Astrocyte of the hippocampus (primary cell): ENCODE results near the gene RASSF3.

Experiments
- DNase-seq: peaks from one replicate; pipeline ENCODE4 v3.0.0; 2011; ENCODE audit warnings: low read depth, low spot score

RASSF3 gene

DNA sequence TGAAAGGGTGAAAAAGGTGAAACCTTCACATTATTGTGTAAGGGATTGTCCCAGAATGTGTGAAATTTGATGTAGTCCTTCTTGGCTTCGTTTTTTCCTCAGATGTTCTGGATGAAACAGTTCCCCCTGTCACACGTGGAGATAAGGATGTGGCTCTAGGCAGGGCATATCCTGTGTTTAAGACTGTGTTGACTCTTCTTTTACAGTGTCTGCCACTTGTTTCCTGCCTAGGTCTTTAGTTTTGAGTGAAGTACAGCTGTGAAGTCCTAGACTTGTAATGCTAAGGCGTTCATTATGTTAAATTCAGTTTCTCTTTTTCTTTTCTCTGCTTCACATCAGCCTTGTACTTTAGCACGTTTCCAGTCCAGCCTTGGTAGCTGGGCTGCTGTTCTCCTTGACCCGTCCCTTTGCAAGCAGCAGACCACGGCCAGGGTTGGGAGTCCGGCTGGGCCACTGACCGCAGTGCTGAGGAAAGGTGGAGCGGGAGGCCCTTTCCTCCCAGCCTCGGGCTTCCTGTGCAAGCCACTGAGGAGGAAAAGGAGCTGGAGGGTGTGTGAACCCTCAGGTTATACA lies 59.1 kb downstream of the RASSF3 start:
- DNase-seq: no peak

- no peak for DNase-seq
Measured at GRCh38 chr12:64670019-64670418, 59.7 kb downstream of the RASSF3 start.

DNA sequence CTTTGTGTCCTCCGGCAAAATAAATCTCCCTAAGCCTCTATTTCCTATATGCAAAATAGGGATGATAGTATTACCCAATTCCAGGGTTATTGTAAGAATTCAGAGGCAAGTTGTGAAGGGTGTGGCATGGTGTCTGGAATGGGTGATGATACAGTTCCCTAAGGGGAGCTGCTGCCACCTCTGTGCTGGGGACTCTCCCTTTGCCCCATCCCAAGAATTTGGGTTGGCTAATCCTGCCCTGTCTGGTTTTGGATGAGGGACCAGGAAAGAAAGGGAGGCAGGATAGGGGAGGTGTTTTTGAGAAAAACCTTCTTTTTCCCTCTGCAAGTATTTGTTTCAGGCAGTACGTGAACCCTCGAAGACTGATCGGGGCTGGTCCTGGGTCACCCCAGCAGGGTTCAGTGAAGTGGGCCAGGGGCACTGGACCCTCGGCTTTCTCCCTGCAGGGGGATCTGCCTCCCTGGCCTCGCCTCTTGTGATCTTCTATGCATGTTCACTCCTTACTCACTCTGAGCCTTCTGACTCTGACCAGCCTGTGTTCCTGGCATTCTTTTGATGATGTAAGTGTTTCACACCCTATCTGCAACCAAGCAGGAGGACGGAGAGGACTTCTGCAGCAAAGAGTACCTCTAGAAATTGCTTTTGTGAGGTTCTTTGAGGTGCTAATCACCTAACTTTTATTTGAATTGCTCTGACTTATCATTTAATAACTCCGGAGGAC lies 60.8 kb downstream of the RASSF3 start:
- DNase-seq: peak; percentile 77

GRCh38 chr12:64671681-64672080 lies 61.4 kb downstream of the RASSF3 start:
- no peak for DNase-seq

DNA sequence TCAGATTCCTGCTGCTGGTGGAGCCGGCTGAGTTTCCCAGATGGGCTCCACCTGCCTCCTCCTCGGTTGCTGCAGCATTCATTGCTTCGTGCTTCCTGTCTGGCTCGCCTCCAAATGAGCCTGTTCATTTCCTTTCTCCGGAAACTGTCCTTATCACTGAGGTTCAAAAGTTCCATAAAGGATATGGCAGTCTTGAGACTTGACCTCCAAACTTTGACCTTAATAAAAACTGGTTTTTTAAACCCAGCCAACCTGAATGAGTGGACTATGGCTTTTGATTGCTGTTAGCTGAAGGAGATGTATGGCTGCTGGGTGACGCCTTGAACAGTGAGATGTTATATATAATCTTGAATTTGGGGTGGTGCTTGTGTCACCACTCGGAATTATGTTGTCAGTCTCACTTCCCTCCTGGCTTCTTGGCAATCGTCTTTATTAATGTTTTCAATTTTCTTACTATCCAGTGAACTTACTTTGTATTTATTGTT lies 62.7 kb downstream of the RASSF3 start:
- no peak for DNase-seq

DNA sequence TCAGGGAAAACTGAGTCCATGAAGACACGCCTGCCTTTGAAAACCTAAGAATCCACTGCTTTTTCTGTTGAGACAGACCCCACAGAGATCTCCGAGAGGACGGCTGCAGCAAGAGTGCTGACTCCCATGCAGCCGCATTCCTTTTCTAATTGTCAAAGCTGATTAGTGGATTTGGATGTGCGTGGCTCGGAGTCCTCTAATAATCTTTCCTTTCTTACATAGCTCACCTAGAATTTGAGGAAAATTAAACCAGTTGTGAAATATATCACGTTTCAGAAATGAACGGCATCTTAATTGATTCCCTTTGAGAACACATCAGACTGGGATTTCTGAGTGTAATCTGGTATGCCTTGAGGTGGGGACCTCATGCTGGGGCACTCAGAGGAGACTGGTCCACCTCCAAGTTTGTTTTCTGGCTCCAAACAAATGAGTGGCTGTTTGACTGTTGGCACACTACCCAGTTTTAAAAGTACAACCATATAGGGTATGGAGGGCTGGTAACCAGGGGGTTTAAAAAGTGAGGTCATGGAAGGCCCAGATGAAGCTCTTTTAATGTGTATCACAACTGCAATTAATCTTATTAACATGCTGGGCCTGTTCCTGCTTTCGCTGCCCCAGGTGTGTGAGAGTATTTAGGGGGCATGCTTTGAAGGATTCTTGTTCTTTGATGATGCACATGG lies 63.3 kb downstream of the RASSF3 start:
- DNase-seq: peak; percentile 94

GRCh38 chr12:64674367-64674922 lies 64.2 kb downstream of the RASSF3 start:
- DNase-seq: no peak

- peak; percentile 88 for DNase-seq
Measured at GRCh38 chr12:64675795-64676194, 65.5 kb downstream of the RASSF3 start.

DNA sequence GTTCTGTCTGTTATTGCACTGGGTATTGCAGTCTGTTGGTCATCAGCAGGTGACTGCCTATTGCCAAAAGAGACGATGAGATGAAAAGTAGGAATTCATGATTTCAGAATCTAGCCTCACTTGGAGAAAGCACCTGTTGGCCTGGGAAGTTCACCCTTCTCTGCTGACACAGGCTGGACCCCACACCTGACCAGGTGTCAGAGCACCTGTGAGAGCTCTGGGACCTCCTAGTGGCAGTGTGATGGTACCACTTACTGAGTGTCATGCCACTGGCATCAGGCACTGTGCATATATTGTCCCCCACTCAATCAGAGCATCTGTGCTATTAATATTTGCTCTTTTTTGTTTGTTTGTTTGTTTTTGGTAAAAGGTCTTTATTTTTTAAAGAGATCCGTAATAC lies 68.0 kb downstream of the RASSF3 start:
- no peak for DNase-seq

DNA sequence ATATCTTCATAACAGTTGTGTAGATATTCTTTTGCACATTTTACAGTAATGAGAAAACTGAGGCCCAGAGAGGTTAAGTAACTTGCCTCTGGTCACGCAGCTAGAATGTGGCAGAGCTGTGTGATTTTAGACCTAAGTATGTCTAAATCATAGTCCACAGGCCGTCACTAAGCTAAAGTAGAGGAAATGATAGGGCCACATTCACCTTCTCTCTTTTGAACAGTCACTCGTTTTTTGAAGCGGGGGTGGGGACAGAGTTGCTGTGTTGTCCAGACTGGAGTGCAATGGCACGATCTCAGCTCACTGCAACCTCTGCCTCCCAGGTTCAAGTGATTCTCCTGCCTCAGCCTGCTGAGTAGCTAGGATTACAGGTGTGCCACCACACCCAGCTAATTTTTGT lies 68.5 kb downstream of the RASSF3 start:
- DNase-seq: no peak

DNA sequence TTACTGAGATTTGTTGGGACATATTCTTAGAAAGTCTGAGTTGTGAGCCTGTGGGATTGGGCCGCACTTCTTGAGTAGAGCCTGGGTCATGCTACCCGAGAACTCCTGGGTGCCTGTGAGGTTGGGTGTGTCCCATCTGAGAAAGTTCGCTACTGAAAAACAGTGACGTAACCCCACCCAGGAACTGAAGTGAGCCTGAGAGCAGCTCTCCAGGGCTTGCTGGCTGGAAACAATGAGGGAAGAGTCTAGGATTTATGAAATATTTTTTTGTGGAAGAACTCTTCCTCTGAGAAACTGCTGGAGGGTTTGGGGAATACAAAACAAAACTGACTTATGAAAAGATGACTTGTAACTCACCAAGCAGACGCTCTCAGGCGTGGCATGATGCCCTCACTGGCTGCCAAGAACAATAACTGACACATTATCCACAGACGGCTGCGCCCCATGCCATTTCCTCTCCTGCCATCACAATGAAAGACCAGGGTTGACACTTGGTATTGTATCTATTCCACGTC lies 69.2 kb downstream of the RASSF3 start:
- peak; percentile 83 for DNase-seq

DNA sequence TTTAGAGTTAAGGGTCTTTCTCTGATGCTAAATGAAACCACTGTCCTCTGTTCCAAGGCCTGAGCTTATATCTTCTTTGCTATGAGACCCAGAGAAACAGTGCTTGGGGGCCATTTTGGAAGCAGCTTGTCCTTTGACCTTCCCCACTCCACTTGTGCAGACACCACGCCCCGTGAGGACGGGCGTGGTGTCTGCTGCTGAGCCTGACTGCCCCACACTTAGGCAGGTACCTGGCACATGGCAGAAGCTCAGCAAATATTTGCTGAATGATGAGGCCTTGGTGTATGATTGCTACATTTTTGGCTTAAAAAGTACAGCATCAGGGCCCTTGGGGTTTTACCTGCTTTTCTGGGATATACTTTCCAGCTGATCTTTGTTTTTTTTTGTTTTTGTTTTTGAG lies 69.9 kb downstream of the RASSF3 start:
- DNase-seq: no peak

- no peak for DNase-seq
Measured at GRCh38 chr12:64681200-64682052, 71.1 kb downstream of the RASSF3 start.

GRCh38 chr12:64682572-64683277 lies 72.4 kb downstream of the RASSF3 start:
- DNase-seq: peak; percentile 61

- DNase-seq: no peak
Measured at GRCh38 chr12:64683816-64684543, 73.7 kb downstream of the RASSF3 start.

GRCh38 chr12:64685050-64685449 lies 74.8 kb downstream of the RASSF3 start:
- DNase-seq: no peak

- DNase-seq: no peak
Measured at GRCh38 chr12:64685605-64686004, 75.3 kb downstream of the RASSF3 start.

GRCh38 chr12:64687816-64688215 lies 77.5 kb downstream of the RASSF3 start:
- DNase-seq: no peak

GRCh38 chr12:64688219-64688618 lies 77.9 kb downstream of the RASSF3 start:
- no peak for DNase-seq

DNA sequence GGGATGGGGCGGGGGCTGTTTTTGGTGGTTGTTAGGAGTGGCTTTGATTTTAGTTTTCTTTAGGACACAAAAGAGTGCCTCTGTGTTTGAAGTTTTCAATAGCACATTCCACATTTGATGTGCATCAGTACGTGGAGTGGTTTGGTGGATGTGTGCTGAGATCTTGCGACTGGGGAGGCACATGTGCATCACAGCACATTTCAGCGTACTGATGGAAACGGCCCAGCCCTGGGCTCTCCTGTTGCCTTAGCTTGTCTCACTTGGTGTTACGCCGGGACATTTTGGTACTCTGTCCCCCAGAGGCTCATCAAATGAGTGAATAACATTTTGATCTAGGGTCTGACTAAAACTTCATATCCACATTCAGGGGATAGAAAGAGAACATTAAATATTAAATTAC lies 78.4 kb downstream of the RASSF3 start:
- DNase-seq: no peak
